Right renal cortex interstitium (tissue), 3 donors: ENCODE data around the gene SCIN. TPM values are rescaled to one million over a fixed set of nuclear protein-coding genes. Genes with fewer than 3 reads are reported as not detected.
"Not testable (repeated sequence)": the region's sequence is repeated elsewhere in the genome, so short reads cannot be mapped to it uniquely, and the experiment has no call there.

ENCODE experiments used
- DNase-seq, 3 donors: peaks; one replicate each; pipeline ENCODE4 v3.0.0-alpha.2; 2013; ENCODE audit warnings: low read depth in 3 of 3, low spot score in 2 of 3
- polyA plus RNA-seq, 3 donors: library from polyadenylated mRNA; unstranded; fragments of 120-200 nt; gene quantifications; one replicate each; pipeline ENCODE4 v1.2.1, GENCODE V29; 2013; ENCODE audit not compliant: insufficient read length in 3 of 3

The SCIN gene
- polyA plus RNA-seq, 3 donors: 110 to 137 (median 124) TPM

GRCh38 chr7:12645212-12645611 lies 74.7 kb downstream of the SCIN start:
- not testable (repeated sequence) for DNase-seq

DNA sequence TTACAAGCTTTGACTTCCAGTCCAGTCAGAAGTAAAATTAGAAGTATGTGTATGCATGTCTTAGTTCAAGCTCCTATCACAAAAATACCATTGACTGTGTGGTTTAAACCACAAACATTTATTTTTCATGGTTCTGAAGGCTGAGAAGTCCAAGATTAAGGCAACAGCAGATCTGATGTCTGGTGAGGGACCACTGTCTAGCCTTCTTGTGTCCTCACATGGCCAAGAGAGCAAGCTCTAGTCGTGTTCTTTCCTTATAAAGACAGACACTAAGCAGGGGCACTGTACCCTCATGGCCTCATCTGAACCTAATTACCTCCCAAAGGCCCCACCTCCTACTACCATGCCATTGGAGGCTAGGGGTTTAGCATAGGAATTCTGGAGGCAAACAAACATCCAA lies 75.6 kb downstream of the SCIN start:
- DNase-seq: no peak

DNA sequence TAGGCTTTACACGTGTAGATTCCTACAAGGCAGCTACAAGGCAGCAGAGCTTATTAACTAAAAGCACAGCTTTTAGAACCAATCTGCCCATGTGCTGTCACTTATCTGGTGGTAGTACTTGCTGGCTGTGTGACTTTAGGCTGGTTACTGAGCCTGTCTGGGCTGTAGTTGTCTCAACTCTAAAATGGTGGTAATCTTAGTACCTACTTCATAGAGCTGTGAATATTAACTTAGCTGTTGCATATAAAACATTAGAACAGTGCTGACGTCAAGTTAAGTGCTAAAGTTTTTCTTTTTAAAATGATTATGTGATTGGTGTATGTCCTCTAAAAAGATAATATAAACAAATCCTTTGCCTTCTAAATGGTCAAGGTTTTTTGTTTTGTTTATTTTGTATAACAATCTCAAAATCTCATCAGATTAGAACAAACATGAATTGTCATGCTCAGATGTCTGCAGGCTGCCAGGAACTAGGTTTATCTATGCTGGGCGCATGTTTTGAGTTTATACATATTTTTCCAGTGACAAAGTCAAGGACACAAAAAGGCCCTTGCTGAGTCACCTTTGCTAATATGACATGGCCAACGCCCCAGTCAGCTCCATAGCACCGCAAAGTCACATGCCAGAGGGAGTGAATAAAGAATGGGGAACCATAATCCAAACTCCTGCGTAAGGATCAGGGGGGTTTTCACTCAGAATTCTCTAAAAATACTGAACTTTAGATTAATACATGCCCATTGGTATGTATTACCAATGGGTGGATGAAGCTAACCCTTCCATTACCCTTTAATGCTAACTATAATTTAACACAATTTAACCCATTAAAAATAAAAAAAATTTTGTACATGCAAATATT lies 77.1 kb downstream of the SCIN start:
- no peak for DNase-seq

GRCh38 chr7:12648704-12649261 lies 78.3 kb downstream of the SCIN start:
- DNase-seq: no peak

- no peak for DNase-seq
These were observed 78.8 kb downstream of the SCIN start for GRCh38 chr7:12649348-12649747.

DNA sequence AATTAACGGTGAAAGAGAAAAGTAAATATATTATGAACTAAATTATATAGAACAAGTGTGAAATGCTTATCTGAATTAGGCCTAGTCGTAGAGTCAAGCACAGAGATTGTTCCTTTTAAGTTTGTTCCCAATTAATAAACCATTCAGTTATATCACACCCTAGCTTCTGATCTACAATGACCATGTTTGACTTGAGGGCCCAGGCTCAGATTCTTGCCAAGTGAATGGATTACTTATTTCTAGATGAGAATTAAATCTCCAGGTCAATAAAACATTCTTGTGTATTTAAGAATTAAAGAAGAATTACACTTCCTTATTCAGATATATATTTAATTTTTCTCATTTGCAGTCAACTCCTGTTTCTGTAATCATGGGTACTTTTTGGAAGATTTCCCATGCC lies 79.6 kb downstream of the SCIN start:
- DNase-seq: no peak

DNA sequence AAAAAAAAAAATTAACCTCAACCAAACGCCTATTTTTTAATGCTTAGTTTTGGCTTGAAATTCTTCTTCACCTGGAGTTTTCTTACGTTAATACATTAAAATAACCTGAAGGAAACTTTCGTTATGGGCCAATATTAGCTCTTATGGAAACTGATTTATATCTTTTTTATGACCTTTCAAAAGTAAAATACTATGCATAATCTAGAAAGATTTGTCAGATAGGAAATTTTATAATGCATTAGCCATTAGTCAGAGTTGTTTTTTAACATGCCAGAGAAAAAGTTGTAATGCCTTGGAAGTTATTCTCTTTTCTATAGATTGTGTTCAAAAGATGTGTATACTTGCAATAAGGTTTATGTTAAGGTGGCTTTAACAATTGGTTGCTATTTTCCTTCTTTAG lies 82.6 kb downstream of the SCIN start:
- DNase-seq: no peak

GRCh38 chr7:12653518-12653917 lies 83.0 kb downstream of the SCIN start:
- no peak for DNase-seq

GRCh38 chr7:12655161-12655560 lies 84.6 kb downstream of the SCIN start:
- no peak for DNase-seq

- DNase-seq: not testable (repeated sequence)
These were observed 89.9 kb downstream of the SCIN start for GRCh38 chr7:12660423-12660822.

DNA sequence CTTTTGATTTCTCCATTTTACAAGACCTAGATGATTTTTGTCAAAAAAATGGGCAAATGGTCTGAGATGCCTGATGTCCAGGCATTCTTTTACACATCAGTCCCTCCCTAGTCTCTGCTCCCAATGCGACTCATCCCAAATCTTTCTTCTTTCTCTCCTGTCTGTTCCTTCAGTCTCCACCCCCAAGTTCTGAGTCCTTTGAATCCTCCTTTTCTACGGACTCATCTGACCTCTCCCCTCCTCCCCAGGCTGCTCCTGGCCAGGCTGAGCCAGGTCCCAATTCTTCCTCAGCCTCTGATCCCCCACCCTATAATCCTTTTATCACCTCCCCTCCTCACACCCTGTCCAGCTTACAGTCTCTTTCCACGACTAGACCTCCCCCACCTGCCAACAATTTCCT lies 90.5 kb downstream of the SCIN start:
- DNase-seq: not testable (repeated sequence)

GRCh38 chr7:12661581-12661980 lies 91.1 kb downstream of the SCIN start:
- DNase-seq: no peak

DNA sequence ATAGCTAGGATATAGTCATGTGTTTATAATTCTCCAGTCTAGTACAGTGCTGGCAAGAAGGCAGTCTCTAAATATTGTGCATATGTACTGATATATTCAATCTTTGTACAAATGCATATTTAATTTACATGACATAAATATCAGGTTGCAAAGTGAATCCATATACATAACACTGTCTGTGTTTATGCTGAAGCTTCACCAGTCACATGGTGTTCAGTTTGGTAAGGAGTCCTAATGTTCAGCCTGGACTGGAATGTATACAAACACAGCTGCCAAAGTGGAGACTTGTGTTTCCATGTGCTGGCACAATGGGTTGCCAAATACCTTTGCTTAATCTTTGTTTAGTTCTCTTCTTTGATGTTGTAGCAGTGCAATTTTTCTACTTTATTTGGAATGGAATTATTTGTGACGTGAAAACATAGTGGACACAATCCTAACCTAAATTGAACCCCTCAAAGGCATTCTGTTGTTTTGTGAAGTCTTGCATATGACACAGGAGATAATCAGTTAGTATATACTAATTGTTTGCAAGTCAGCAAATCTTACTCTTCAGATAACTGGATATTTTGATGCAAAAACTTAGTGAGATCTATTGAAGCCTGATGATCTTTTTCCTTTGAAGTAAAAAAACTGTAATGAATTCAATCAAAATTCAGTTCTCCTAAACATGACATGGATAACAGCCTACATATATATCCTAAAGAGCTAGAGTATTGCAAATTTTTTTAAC lies 99.6 kb downstream of the SCIN start:
- DNase-seq: no peak

GRCh38 chr7:12670743-12671520 lies 100.4 kb downstream of the SCIN start:
- DNase-seq: no peak

- DNase-seq: not testable (repeated sequence)
These were observed 102.9 kb downstream of the SCIN start for GRCh38 chr7:12673436-12673835.

GRCh38 chr7:12674053-12674452 lies 103.5 kb downstream of the SCIN start:
- no peak for DNase-seq

DNA sequence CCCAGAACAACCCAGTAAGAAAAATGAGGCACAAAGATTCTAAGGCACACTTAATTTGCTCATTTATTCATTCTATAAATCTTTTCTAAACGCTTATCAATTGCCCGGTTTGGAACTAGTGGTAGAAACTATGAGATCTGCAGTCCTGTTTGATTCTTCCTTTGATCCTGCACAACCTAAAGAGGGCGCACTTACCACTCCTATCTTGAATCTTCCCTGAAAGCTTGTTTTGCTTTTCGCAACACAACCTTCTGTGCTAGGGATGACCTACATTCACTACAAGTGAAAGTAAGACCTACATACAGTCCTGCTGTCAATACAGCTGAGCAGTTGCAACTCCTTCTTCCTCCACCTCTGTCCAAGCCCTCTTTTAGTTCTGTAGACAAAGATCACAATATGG lies 104.3 kb downstream of the SCIN start:
- DNase-seq: no peak

- no peak for DNase-seq
These were observed 113.4 kb downstream of the SCIN start for GRCh38 chr7:12683678-12684585.

- DNase-seq: no peak
These were observed 114.2 kb downstream of the SCIN start for GRCh38 chr7:12684733-12685132.

DNA sequence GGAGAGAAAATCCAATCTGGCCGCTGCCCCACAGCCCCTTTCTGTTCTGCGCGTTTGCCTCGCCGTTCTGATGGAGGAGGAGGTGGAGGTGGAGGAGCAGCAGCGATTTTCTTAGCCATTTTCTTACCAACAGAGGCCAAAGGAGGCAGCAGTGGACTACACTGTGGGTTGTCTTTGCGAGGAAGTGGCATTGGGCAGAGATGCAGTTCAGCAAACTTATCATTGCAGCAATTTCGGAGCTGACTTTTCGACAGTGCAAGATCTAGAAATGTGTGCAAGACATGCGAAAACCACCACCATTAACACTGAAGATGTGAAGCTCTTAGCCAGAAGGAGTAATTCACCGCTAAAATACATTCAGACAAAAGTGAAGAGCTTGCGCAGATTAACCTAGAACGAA lies 115.0 kb downstream of the SCIN start:
- no peak for DNase-seq
